ENCODE results near the gene SPON1. TPM values are rescaled to one million over a fixed set of nuclear protein-coding genes. Genes with fewer than 3 reads are reported as not detected.

Gene SPON1
- total and polyA plus RNA-seq, 2 donors (not counting 1 experiment from before 2014, with no cell fraction given), result 0.30 TPM; not detected in 1

- peak; percentile 97 for ATAC-seq (ENCODE audit: low read depth)
- Histone ChIP-seq H3K9ac (ENCODE audit: low read length) (peak overlapping the region; percentile 27), H3K4me1 (ENCODE audit: control insufficient read depth in 2 of 2, insufficient read depth in 2 of 2, low read length in 2 of 2) (peaks cover 32 to 34% of the 10 kb centered on the region in 2 donors), H2AFZ (ENCODE audit: insufficient read depth, low read depth, low read length, poor library complexity, severe bottlenecking) (peak overlapping the region; percentile 14), H3K27ac (ENCODE audit: low read length in 2 of 2) (peak overlapping the region; percentile 62 to 73), H3K4me3 (ENCODE audit: control extremely low read depth in 1 of 5, extremely low read depth in 1 of 5, insufficient read depth in 1 of 5, low read depth in 2 of 5, low read length in 4 of 5) (peak overlapping the region in 1 of 5 experiments; percentile 22), H3K27me3 (replicated peaks in 1 of 4; ENCODE audit: control extremely low read depth in 1 of 4, control insufficient read depth in 3 of 4, insufficient read depth in 4 of 4, low read length in 3 of 4) (no peaks in the 10 kb centered on the region), H3K36me3 (replicated peaks in 1 of 2; ENCODE audit: control extremely low read depth in 1 of 2, control insufficient read depth in 1 of 2, extremely low read depth in 1 of 2, insufficient read depth in 2 of 2, low read length in 1 of 2) (no peaks in the 10 kb centered on the region), H3K4me2 (replicated peaks; ENCODE audit: low read depth, low read length, poor library complexity, severe bottlenecking) (peak overlapping the region; percentile 67), H4K20me1 (ENCODE audit: control insufficient read depth, insufficient read depth, low read length, poor library complexity, severe bottlenecking) (no peaks in the 10 kb centered on the region), H3K9me3 (ENCODE audit: control extremely low read depth in 1 of 3, control insufficient read depth in 2 of 3, insufficient read depth in 1 of 3, low read length in 2 of 3) (no peaks in the 10 kb centered on the region), H3K79me2 (ENCODE audit: control insufficient read depth, insufficient read depth, low read length) (no peaks in the 10 kb centered on the region)
- H3K4me1 Mint-ChIP-seq, result peaks cover 38% of the 10 kb centered on the region
- CTCF ChIA-PET, result interaction anchor here (0.6 to 3.4 kb wide), 5 partner anchors 9 to 468 kb away, joined by 3 to 17 read pairs (median 3); no protein-coding TSS in a partner anchor
- no peaks in the 10 kb centered on the region for H3K9me3 Mint-ChIP-seq (ENCODE audit: insufficient read depth)
- WGBS (ENCODE audit: insufficient coverage), result 0% methylated on average over 8 of the region's 9 CpGs
- peaks cover 7% of the 10 kb centered on the region for H3K27me3 Mint-ChIP-seq
- TF ChIP-seq CTCF (IDR thresholded peaks at IDR 0.05) (no peak), EZH2 (IDR thresholded peaks at IDR 0.05; ENCODE audit: borderline replicate concordance, insufficient read depth, low read depth, low read length, poor library complexity, severe bottlenecking) (no peak)
- H3K27ac Mint-ChIP-seq, result peak overlapping the region; percentile 84
- H3K4me3 Mint-ChIP-seq, result peak overlapping the region; percentile 70
- POLR2A ChIA-PET, result interaction anchor here (0.6 to 1.0 kb wide), 3 partner anchors 11 to 497 kb away, joined by 3 read pairs; no protein-coding TSS in a partner anchor
- intact Hi-C loops (cut with micrococcal nuclease), result loop anchor here (1.0 to 2.0 kb wide), 2 partner anchors 77 to 569 kb away; partner anchors contain the start of gene FAR1
- peak; percentile 92 for DNase-seq
These were observed 275.0 kb downstream of the SPON1 start for GRCh38 chr11:14237444-14237961.

GRCh38 chr11:14240221-14240620, 277.7 kb downstream of the SPON1 start:
- no peak overlapping the region for H3K4me3 Mint-ChIP-seq

More at GRCh38 chr11:14240221-14240620, 277.7 kb downstream of the SPON1 start:
- Histone ChIP-seq H3K27ac (ENCODE audit: low read length in 2 of 2) (no peak overlapping the region), H3K4me3 (ENCODE audit: control extremely low read depth in 1 of 5, extremely low read depth in 1 of 5, insufficient read depth in 1 of 5, low read depth in 2 of 5, low read length in 4 of 5) (no peak overlapping the region), H3K9ac (ENCODE audit: low read length) (no peak overlapping the region), H2AFZ (ENCODE audit: insufficient read depth, low read depth, low read length, poor library complexity, severe bottlenecking) (no peak overlapping the region), H4K20me1 (ENCODE audit: control insufficient read depth, insufficient read depth, low read length, poor library complexity, severe bottlenecking) (no peaks in the 10 kb centered on the region), H3K36me3 (replicated peaks in 1 of 2; ENCODE audit: control extremely low read depth in 1 of 2, control insufficient read depth in 1 of 2, extremely low read depth in 1 of 2, insufficient read depth in 2 of 2, low read length in 1 of 2) (no peaks in the 10 kb centered on the region), H3K27me3 (replicated peaks in 1 of 4; ENCODE audit: control extremely low read depth in 1 of 4, control insufficient read depth in 3 of 4, insufficient read depth in 4 of 4, low read length in 3 of 4) (peaks cover 0 to 4% (median 0%) of the 10 kb centered on the region in 4 experiments), H3K9me3 (ENCODE audit: control extremely low read depth in 1 of 3, control insufficient read depth in 2 of 3, insufficient read depth in 1 of 3, low read length in 2 of 3) (no peaks in the 10 kb centered on the region), H3K4me1 (ENCODE audit: control insufficient read depth in 2 of 2, insufficient read depth in 2 of 2, low read length in 2 of 2) (peaks cover 32 to 34% of the 10 kb centered on the region in 2 donors), H3K79me2 (ENCODE audit: control insufficient read depth, insufficient read depth, low read length) (no peaks in the 10 kb centered on the region), H3K4me2 (replicated peaks; ENCODE audit: low read depth, low read length, poor library complexity, severe bottlenecking) (no peak overlapping the region)
- Mint-ChIP-seq H3K27ac (no peak overlapping the region), H3K9me3 (ENCODE audit: insufficient read depth) (no peaks in the 10 kb centered on the region), H3K4me1 (peaks cover 36% of the 10 kb centered on the region), H3K27me3 (peaks cover 3% of the 10 kb centered on the region)
- intact Hi-C loops (cut with micrococcal nuclease), result no loop called here
- CTCF ChIA-PET, result interaction anchor here (1.1 to 3.4 kb wide), 3 partner anchors 8 to 284 kb away, joined by 3 to 17 read pairs (median 7); no protein-coding TSS in a partner anchor
- DNase-seq, result no peak
- TF ChIP-seq EZH2 (IDR thresholded peaks at IDR 0.05; ENCODE audit: borderline replicate concordance, insufficient read depth, low read depth, low read length, poor library complexity, severe bottlenecking), result no peak
- no peak for TF ChIP-seq CTCF (IDR thresholded peaks at IDR 0.05)
- ATAC-seq (ENCODE audit: low read depth), result no peak
- POLR2A ChIA-PET, result interaction anchor here (0.8 kb wide), 1 partner anchor 469 kb away, joined by 3 read pairs; no protein-coding TSS in a partner anchor

Measured in B cell (primary cell).